GM21786 (cell line): ENCODE measurements around the gene IL4R.
A peak's percentile ranks its signal among the peaks of the same experiment; 100 is the strongest.
"Not testable (repeated sequence)": the region's sequence is repeated elsewhere in the genome, so short reads cannot be mapped to it uniquely, and the experiment has no call there.

Experiments used
- ATAC-seq: cut with Tn5 transposase; IDR thresholded peaks from one replicate; pipeline ENCODE4 v1.9.1; 2021; ENCODE audit not compliant: unreplicated experiment

The IL4R gene

GRCh38 chr16:27401768-27402568, 88.2 kb downstream of the IL4R start, which contains the start of gene IL21R:
IL21R (plus strand) TSS chr16:27402174; CDS start chr16:27430072, 27,898 bp downstream.
- peak; percentile 44 for ATAC-seq

- ATAC-seq = no peak
These were observed 88.8 kb downstream of the IL4R start for GRCh38 chr16:27402569-27402963.

- ATAC-seq = no peak
These were observed 89.3 kb downstream of the IL4R start for GRCh38 chr16:27402964-27403600.

GRCh38 chr16:27403601-27403992, 89.8 kb downstream of the IL4R start:
- ATAC-seq = no peak

GRCh38 chr16:27404163-27404823, 90.5 kb downstream of the IL4R start:
- no peak for ATAC-seq

- no peak for ATAC-seq
These were observed 92.0 kb downstream of the IL4R start for GRCh38 chr16:27405546-27406451.

GRCh38 chr16:27406511-27407128, 92.8 kb downstream of the IL4R start:
- no peak for ATAC-seq

- no peak for ATAC-seq
These were observed 93.4 kb downstream of the IL4R start for GRCh38 chr16:27407133-27407532.

GRCh38 chr16:27408012-27408601, 94.3 kb downstream of the IL4R start:
- peak; percentile 44 for ATAC-seq

GRCh38 chr16:27408602-27409031, 94.8 kb downstream of the IL4R start:
- no peak for ATAC-seq

- ATAC-seq = not testable (repeated sequence)
These were observed 96.2 kb downstream of the IL4R start for GRCh38 chr16:27409958-27410357.

- no peak for ATAC-seq
These were observed 97.0 kb downstream of the IL4R start for GRCh38 chr16:27410761-27411160.

GRCh38 chr16:27413956-27414355, 100.2 kb downstream of the IL4R start:
- no peak for ATAC-seq
